Stimulated activated CD4-positive, alpha-beta T cell treated with anti-CD3 and anti-CD28 coated beads, TNF-alpha, amount 100 ng/mL, for 48 hours (primary cell): Measurements from ENCODE around the gene UFC1.

Experiments used
- DNase-seq, 3 donors: peaks; one replicate each; pipeline ENCODE4 v3.0.0-alpha.2; 2020; ENCODE audit warnings: low read depth in 3 of 3

UFC1 gene

GRCh38 chr1:161192476-161193465 is 39.0 kb downstream of the UFC1 start:
- peak; percentile 38 to 57 (median 44) for DNase-seq

- no peak for DNase-seq
Observed at GRCh38 chr1:161193561-161194235, 39.9 kb downstream of the UFC1 start.

GRCh38 chr1:161195171-161195570 is 41.4 kb downstream of the UFC1 start:
- no peak for DNase-seq

- no peak for DNase-seq
Observed at GRCh38 chr1:161196111-161196510, 42.3 kb downstream of the UFC1 start.

- DNase-seq: no peak
Observed at GRCh38 chr1:161196521-161197451, 43.0 kb downstream of the UFC1 start.

GRCh38 chr1:161197560-161198193 is 43.9 kb downstream of the UFC1 start:
- DNase-seq: no peak

GRCh38 chr1:161198194-161198896 is 44.6 kb downstream of the UFC1 start:
- no peak for DNase-seq

GRCh38 chr1:161198897-161199431 is 45.2 kb downstream of the UFC1 start, which contains the start of gene ADAMTS4:
TSS of gene ADAMTS4 (minus strand) at chr1:161199054. CDS start at chr1:161198627, 427 bp downstream.
- DNase-seq: no peak

- DNase-seq: no peak
Observed at GRCh38 chr1:161199506-161200139, 45.8 kb downstream of the UFC1 start.

- no peak for DNase-seq
Observed at GRCh38 chr1:161200421-161200991, 46.7 kb downstream of the UFC1 start.

GRCh38 chr1:161200992-161201835 is 47.4 kb downstream of the UFC1 start:
- no peak for DNase-seq

GRCh38 chr1:161201836-161202712 is 48.3 kb downstream of the UFC1 start, which contains the start of gene NDUFS2:
TSS of gene NDUFS2 (plus strand) at chr1:161202367. CDS start at chr1:161202386, 19 bp downstream.
- peak; percentile 88 to 94 (median 90) for DNase-seq

- DNase-seq: no peak
Observed at GRCh38 chr1:161206411-161207140, 52.8 kb downstream of the UFC1 start.

GRCh38 chr1:161207173-161207572 is 53.4 kb downstream of the UFC1 start:
- no peak for DNase-seq
